Peyer's patch (tissue), 4 donors: ENCODE results near the gene TMEM165.
A peak's percentile ranks its signal among the peaks of the same experiment; 100 is the strongest.

Experiments used
- CTCF ChIP-seq, 6 experiments: fragments of 450-650 bp in 4 of 6; fragments of 200-600 bp in 2 of 6; sonication (generic) in 1 of 6; IDR thresholded peaks; one replicate each; pipeline ENCODE4 v1.5.1; 2017 to 2019; ENCODE audit warnings: antibody characterized with exemption in 6 of 6, mild to moderate bottlenecking in 3 of 6, moderate library complexity in 1 of 6
- POLR2A ChIP-seq, 2 donors: fragments of 450-650 bp; IDR thresholded peaks; one replicate each; pipeline ENCODE4 v1.5.1; 2017; ENCODE audit warnings: antibody characterized with exemption in 2 of 2, mild to moderate bottlenecking in 2 of 2, moderate library complexity in 2 of 2

GRCh38 chr4:55345980-55346850 lies 49.5 kb upstream of the TMEM165 start, which contains the start of gene SRD5A3:
- TF ChIP-seq CTCF (IDR thresholded peaks at IDR 0.05) (peak; percentile 74 to 96 (median 94)), POLR2A (IDR thresholded peaks at IDR 0.05) (peak in 1 of 2 donors; percentile 30)
